MM.1S (cell line): ENCODE results near the gene LCN15.

Experiments used
- DNase-seq: peaks from one replicate; pipeline ENCODE4 v3.0.0-alpha.2; 2015
- H2AFZ ChIP-seq: fragments of 300-600 bp; sonication (generic); 2 replicates; pipeline ENCODE4 v1.6.0; 2016; ENCODE audit warnings: antibody characterized with exemption, low read length
- H3F3A ChIP-seq: fragments of 300-600 bp; sonication (generic); 2 replicates; pipeline ENCODE4 v1.6.1; 2016; ENCODE audit warnings: mild to moderate bottlenecking, antibody characterized with exemption, low read length, moderate library complexity, mixed read lengths; ENCODE audit not compliant: insufficient read depth
- H3K27ac ChIP-seq: fragments of 300-600 bp; sonication (generic); 2 replicates; pipeline ENCODE4 v1.5.1; 2016; ENCODE audit warnings: mild to moderate bottlenecking, low read length
- H3K27me3 ChIP-seq: fragments of 300-600 bp; sonication (generic); replicated peaks from 2 replicates; pipeline ENCODE4 v1.6.0; 2016; ENCODE audit warnings: low read length; ENCODE audit not compliant: insufficient read depth
- H3K36me3 ChIP-seq: fragments of 300-600 bp; sonication (generic); replicated peaks from 2 replicates; pipeline ENCODE4 v1.6.1; 2016; ENCODE audit warnings: mild to moderate bottlenecking, low read length, mixed read lengths; ENCODE audit not compliant: insufficient read depth
- H3K4me1 ChIP-seq: fragments of 300-600 bp; sonication (generic); 2 replicates; pipeline ENCODE4 v1.6.1; 2016; ENCODE audit warnings: low read length, mixed read lengths
- H3K4me2 ChIP-seq: fragments of 300-600 bp; sonication (generic); 2 replicates; pipeline ENCODE4 v1.6.0; 2016; ENCODE audit warnings: low read depth, low read length
- H3K4me3 ChIP-seq: fragments of 300-600 bp; sonication (generic); 2 replicates; pipeline ENCODE4 v1.5.1; 2016; ENCODE audit warnings: low read length, mixed read lengths
- H3K79me2 ChIP-seq: fragments of 300-600 bp; sonication (generic); 2 replicates; pipeline ENCODE4 v1.6.1; 2016; ENCODE audit warnings: mixed run types, low read length, mixed read lengths
- H3K9ac ChIP-seq: fragments of 300-600 bp; sonication (generic); 2 replicates; pipeline ENCODE4 v1.6.1; 2016; ENCODE audit warnings: low read length, mixed read lengths
- H3K9me2 ChIP-seq: fragments of 300-600 bp; sonication (generic); replicated peaks from 2 replicates; pipeline ENCODE4 v1.6.1; 2016; ENCODE audit warnings: mild to moderate bottlenecking, low read length, mixed read lengths; ENCODE audit not compliant: insufficient read depth
- H3K9me3 ChIP-seq: fragments of 300-600 bp; sonication (generic); replicated peaks from 2 replicates; pipeline ENCODE4 v1.6.1; 2016; ENCODE audit warnings: mild to moderate bottlenecking, low read length, mixed read lengths; ENCODE audit not compliant: insufficient read depth
- H4K20me1 ChIP-seq: fragments of 300-600 bp; sonication (generic); 2 replicates; pipeline ENCODE4 v1.6.1; 2016; ENCODE audit warnings: mild to moderate bottlenecking, low read length, moderate library complexity, mixed read lengths; ENCODE audit not compliant: insufficient read depth
- CTCF ChIP-seq: fragments of 300-600 bp; sonication (generic); IDR thresholded peaks from 2 replicates; pipeline ENCODE4 v1.5.1; 2016; ENCODE audit warnings: antibody characterized with exemption, low read length, mixed read lengths
- EZH2 ChIP-seq: fragments of 300-600 bp; sonication (generic); optimal IDR thresholded peaks from 2 replicates; pipeline ENCODE3; 2017; ENCODE audit warnings: low read depth, mild to moderate bottlenecking, antibody characterized with exemption, low read length, mixed read lengths
- EZH2phosphoT487 ChIP-seq: fragments of 300-600 bp; sonication (generic); IDR thresholded peaks from 2 replicates; pipeline ENCODE4 v1.6.1; 2018; ENCODE audit warnings: antibody characterized with exemption, low read length

The LCN15 gene

GRCh38 chr9:136759436-136760325, 4.6 kb downstream of the LCN15 start:
- Histone ChIP-seq H2AFZ (no peak overlapping the region), H3F3A (no peaks in the 10 kb centered on the region), H3K27ac (no peak overlapping the region), H3K4me2 (no peak overlapping the region), H3K9me2 (no peaks in the 10 kb centered on the region), H3K9me3 (no peaks in the 10 kb centered on the region), H3K4me1 (0 out of 2 replicates have a peak, but pooled peaks cover 2% of the 10 kb centered on the region), H3K4me3 (no peak overlapping the region), H3K9ac (no peak overlapping the region), H3K36me3 (no peaks in the 10 kb centered on the region), H3K79me2 (no peaks in the 10 kb centered on the region), H4K20me1 (no peaks in the 10 kb centered on the region), H3K27me3 (peaks cover 54% of the 10 kb centered on the region)
- TF ChIP-seq EZH2phosphoT487 (no peak), CTCF (no peak), EZH2 (no peak)
- DNase-seq, result no peak

- DNase-seq, result no peak
- Histone ChIP-seq H4K20me1 (no peaks in the 10 kb centered on the region), H3K27me3 (peaks cover 61% of the 10 kb centered on the region), H3K79me2 (no peaks in the 10 kb centered on the region), H3K4me1 (0 out of 2 replicates have a peak, but pooled peaks cover 2% of the 10 kb centered on the region), H2AFZ (no peak overlapping the region), H3K27ac (no peak overlapping the region), H3K9me2 (no peaks in the 10 kb centered on the region), H3K4me3 (no peak overlapping the region), H3F3A (no peaks in the 10 kb centered on the region), H3K9me3 (no peaks in the 10 kb centered on the region), H3K36me3 (no peaks in the 10 kb centered on the region), H3K9ac (no peak overlapping the region), H3K4me2 (no peak overlapping the region)
- TF ChIP-seq EZH2phosphoT487 (no peak), CTCF (no peak), EZH2 (no peak)
Observed at GRCh38 chr9:136759001-136759400, 5.3 kb downstream of the LCN15 start.

- Histone ChIP-seq H4K20me1 (no peaks in the 10 kb centered on the region), H3K27ac (no peak overlapping the region), H3K36me3 (no peaks in the 10 kb centered on the region), H3K4me1 (0 out of 2 replicates have a peak, but pooled peaks cover 2% of the 10 kb centered on the region), H3K9me2 (no peaks in the 10 kb centered on the region), H3K4me3 (no peak overlapping the region), H3K27me3 (peaks cover 73% of the 10 kb centered on the region), H2AFZ (no peak overlapping the region), H3K9me3 (no peaks in the 10 kb centered on the region), H3K9ac (no peak overlapping the region), H3K79me2 (no peaks in the 10 kb centered on the region), H3K4me2 (no peak overlapping the region; the same call in 1 of the 2 replicates), H3F3A (no peaks in the 10 kb centered on the region)
- no peak for DNase-seq
- TF ChIP-seq EZH2phosphoT487 (no peak), CTCF (no peak), EZH2 (no peak)
Observed at GRCh38 chr9:136757751-136758140, 6.6 kb downstream of the LCN15 start.
